Measurements from ENCODE around the gene HOXC6. TPM values are rescaled to one million over a fixed set of nuclear protein-coding genes. Genes with fewer than 3 reads are reported as not detected.

Gene HOXC6
- total and polyA plus RNA-seq, 2 of the 13 experiments (the other 11 are each of a cell fraction or from before 2014, with no cell fraction given): not detected

- TF ChIP-seq ZNF773 (CRISPR knock-in tag; IDR thresholded peaks at IDR 0.05; ENCODE audit: borderline replicate concordance) (no peak), ZNF142 (CRISPR knock-in tag; IDR thresholded peaks at IDR 0.05) (no peak), WIZ (CRISPR knock-in tag; IDR thresholded peaks at IDR 0.05) (no peak), SNRNP70 (IDR thresholded peaks at IDR 0.05; ENCODE audit: low read depth, low read length) (no peak), FOXC1 (CRISPR knock-in tag; IDR thresholded peaks at IDR 0.05; ENCODE audit: borderline replicate concordance) (no peak)
- TF ChIP-seq, protein P1, sequence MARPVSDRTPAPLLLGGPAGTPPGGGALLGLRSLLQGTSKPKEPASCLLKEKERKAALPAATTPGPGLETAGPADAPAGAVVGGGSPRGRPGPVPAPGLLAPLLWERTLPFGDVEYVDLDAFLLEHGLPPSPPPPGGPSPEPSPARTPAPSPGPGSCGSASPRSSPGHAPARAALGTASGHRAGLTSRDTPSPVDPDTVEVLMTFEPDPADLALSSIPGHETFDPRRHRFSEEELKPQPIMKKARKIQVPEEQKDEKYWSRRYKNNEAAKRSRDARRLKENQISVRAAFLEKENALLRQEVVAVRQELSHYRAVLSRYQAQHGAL (CRISPR knock-in tag; IDR thresholded peaks at IDR 0.05; ENCODE audit: not compliant biosample characterization): no peak
Measured at GRCh38 chr12:54024127-54024526, 4.1 kb upstream of the HOXC6 start (continued).

Data from HepG2 (cell line).